ENCODE measurements around the gene GPRC5C. TPM values are rescaled to one million over a fixed set of nuclear protein-coding genes. Genes with fewer than 3 reads are reported as not detected.

GPRC5C gene
- total and polyA plus RNA-seq, 2 of the 13 experiments (the other 11 are each of a cell fraction or from before 2014, with no cell fraction given) = 85.6 to 300 TPM

DNA sequence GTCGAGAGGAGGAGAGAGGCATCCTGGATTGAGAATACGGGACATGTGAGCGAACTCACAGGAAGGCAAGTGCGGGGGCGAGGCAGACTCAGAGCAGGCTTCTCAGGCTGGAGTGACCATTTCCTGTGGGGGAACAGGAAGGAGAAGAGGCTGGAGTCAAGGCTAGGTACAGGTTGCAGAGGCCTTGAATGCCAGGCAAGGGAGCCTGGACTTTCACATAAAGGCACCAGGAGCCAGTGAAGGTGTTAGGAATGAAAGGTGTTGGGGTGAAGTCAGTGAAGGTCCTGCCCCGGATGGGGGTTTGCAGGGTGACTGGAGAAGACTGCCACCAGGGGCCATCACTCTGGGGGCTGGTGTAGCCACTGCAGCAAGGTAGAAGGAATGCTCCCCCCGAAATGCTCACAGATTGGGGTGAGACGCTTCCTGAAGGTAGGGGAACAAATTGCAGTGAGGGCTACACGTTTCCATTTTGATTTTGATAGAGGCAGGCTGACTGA, 5.3 kb upstream of the GPRC5C start (continued):
- TF ChIP-seq, protein P1, sequence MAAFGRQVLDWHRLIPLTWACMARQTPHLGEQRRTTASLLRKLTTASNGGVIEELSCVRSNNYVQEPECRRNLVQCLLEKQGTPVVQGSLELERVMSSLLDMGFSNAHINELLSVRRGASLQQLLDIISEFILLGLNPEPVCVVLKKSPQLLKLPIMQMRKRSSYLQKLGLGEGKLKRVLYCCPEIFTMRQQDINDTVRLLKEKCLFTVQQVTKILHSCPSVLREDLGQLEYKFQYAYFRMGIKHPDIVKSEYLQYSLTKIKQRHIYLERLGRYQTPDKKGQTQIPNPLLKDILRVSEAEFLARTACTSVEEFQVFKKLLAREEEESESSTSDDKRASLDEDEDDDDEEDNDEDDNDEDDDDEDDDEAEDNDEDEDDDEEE (CRISPR knock-in tag; IDR thresholded peaks at IDR 0.05) = peak; percentile 83; the same call in 1 of the 2 replicates
- TF ChIP-seq ZNF546 (CRISPR knock-in tag; conservative IDR thresholded peaks at IDR 0.05) (no peak), ZNF331 (CRISPR knock-in tag; IDR thresholded peaks at IDR 0.05) (no peak), ZNF570 (CRISPR knock-in tag; IDR thresholded peaks at IDR 0.05; ENCODE audit: borderline replicate concordance) (no peak), CHD2 (IDR thresholded peaks at IDR 0.05; ENCODE audit: low read depth, low read length) (no peak), ZNF724P (CRISPR knock-in tag; IDR thresholded peaks at IDR 0.05; ENCODE audit: borderline replicate concordance) (0 out of 2 replicates have a peak, but pooled peaks have one; percentile 57), SCMH1 (CRISPR knock-in tag; IDR thresholded peaks at IDR 0.05; ENCODE audit: borderline replicate concordance) (no peak), ZNF251 (CRISPR knock-in tag; IDR thresholded peaks at IDR 0.05) (0 out of 2 replicates have a peak, but pooled peaks have one; percentile 70), ZNF777 (CRISPR knock-in tag; IDR thresholded peaks at IDR 0.05) (no peak), HNF4A (CRISPR knock-in tag; IDR thresholded peaks at IDR 0.05) (no peak), ZNF7 (CRISPR knock-in tag; IDR thresholded peaks at IDR 0.05) (no peak), TCF12 (IDR thresholded peaks at IDR 0.05) (no peak), TCF12 (CRISPR knock-in tag; IDR thresholded peaks at IDR 0.05) (no peak)
- TF ChIP-seq, protein P2, sequence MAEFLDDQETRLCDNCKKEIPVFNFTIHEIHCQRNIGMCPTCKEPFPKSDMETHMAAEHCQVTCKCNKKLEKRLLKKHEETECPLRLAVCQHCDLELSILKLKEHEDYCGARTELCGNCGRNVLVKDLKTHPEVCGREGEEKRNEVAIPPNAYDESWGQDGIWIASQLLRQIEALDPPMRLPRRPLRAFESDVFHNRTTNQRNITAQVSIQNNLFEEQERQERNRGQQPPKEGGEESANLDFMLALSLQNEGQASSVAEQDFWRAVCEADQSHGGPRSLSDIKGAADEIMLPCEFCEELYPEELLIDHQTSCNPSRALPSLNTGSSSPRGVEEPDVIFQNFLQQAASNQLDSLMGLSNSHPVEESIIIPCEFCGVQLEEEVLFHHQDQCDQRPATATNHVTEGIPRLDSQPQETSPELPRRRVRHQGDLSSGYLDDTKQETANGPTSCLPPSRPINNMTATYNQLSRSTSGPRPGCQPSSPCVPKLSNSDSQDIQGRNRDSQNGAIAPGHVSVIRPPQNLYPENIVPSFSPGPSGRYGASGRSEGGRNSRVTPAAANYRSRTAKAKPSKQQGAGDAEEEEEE (CRISPR knock-in tag; IDR thresholded peaks at IDR 0.05; ENCODE audit: borderline replicate concordance) = no peak
- TF ChIP-seq, protein P3, sequence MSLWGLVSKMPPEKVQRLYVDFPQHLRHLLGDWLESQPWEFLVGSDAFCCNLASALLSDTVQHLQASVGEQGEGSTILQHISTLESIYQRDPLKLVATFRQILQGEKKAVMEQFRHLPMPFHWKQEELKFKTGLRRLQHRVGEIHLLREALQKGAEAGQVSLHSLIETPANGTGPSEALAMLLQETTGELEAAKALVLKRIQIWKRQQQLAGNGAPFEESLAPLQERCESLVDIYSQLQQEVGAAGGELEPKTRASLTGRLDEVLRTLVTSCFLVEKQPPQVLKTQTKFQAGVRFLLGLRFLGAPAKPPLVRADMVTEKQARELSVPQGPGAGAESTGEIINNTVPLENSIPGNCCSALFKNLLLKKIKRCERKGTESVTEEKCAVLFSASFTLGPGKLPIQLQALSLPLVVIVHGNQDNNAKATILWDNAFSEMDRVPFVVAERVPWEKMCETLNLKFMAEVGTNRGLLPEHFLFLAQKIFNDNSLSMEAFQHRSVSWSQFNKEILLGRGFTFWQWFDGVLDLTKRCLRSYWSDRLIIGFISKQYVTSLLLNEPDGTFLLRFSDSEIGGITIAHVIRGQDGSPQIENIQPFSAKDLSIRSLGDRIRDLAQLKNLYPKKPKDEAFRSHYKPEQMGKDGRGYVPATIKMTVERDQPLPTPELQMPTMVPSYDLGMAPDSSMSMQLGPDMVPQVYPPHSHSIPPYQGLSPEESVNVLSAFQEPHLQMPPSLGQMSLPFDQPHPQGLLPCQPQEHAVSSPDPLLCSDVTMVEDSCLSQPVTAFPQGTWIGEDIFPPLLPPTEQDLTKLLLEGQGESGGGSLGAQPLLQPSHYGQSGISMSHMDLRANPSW (CRISPR knock-in tag; IDR thresholded peaks at IDR 0.05; ENCODE audit: borderline replicate concordance) = no peak
- TF ChIP-seq, protein P4, sequence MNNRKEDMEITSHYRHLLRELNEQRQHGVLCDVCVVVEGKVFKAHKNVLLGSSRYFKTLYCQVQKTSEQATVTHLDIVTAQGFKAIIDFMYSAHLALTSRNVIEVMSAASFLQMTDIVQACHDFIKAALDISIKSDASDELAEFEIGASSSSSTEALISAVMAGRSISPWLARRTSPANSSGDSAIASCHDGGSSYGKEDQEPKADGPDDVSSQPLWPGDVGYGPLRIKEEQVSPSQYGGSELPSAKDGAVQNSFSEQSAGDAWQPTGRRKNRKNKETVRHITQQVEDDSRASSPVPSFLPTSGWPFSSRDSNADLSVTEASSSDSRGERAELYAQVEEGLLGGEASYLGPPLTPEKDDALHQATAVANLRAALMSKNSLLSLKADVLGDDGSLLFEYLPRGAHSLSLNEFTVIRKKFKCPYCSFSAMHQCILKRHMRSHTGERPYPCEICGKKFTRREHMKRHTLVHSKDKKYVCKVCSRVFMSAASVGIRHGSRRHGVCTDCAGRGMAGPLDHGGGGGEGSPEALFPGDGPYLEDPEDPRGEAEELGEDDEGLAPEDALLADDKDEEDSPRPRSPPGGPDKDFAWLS (CRISPR knock-in tag; IDR thresholded peaks at IDR 0.05; ENCODE audit: borderline replicate concordance) = no peak
- TF ChIP-seq, protein P5, sequence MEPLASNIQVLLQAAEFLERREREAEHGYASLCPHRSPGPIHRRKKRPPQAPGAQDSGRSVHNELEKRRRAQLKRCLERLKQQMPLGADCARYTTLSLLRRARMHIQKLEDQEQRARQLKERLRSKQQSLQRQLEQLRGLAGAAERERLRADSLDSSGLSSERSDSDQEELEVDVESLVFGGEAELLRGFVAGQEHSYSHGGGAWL (CRISPR knock-in tag; IDR thresholded peaks at IDR 0.05) = no peak

Data from HepG2 (cell line).